ENCODE results near the gene WDR70.

DNA sequence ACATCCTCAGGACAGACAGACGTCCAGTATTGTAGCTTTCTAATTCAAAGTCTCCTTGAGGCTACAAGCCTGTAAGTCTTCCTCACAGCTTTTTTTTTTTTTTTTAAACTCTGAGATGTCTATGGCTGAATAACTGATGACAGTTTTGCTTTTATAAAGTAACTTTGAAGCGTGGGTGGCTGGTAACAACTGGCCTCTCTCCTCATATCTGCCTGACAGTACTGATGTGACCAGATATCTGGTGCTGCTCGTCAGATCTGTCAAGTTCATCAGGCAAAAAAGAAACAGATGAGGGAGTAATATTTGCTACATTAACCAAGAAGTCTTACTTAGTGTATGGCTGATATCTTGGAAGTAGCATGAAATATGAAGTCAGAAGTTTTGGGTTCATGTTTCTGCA is 388.1 kb downstream of the WDR70 start:
- TF ChIP-seq POLR2A (IDR thresholded peaks at IDR 0.05) = no peak
- TF ChIP-seq, protein P1, sequence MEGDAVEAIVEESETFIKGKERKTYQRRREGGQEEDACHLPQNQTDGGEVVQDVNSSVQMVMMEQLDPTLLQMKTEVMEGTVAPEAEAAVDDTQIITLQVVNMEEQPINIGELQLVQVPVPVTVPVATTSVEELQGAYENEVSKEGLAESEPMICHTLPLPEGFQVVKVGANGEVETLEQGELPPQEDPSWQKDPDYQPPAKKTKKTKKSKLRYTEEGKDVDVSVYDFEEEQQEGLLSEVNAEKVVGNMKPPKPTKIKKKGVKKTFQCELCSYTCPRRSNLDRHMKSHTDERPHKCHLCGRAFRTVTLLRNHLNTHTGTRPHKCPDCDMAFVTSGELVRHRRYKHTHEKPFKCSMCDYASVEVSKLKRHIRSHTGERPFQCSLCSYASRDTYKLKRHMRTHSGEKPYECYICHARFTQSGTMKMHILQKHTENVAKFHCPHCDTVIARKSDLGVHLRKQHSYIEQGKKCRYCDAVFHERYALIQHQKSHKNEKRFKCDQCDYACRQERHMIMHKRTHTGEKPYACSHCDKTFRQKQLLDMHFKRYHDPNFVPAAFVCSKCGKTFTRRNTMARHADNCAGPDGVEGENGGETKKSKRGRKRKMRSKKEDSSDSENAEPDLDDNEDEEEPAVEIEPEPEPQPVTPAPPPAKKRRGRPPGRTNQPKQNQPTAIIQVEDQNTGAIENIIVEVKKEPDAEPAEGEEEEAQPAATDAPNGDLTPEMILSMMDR (IDR thresholded peaks at IDR 0.05) = no peak

Data from transverse colon (tissue), 3 donors.